Activated CD4-positive, CD25-positive, alpha-beta regulatory T cell (primary cell): ENCODE results near the gene ALG2.
"Not testable (repeated sequence)": the region's sequence is repeated elsewhere in the genome, so short reads cannot be mapped to it uniquely, and the experiment has no call there.

Experiments
- DNase-seq, 4 experiments: peaks; one replicate each; lab custom pipeline; 2025; lab: John Stamatoyannopoulos, UW

The ALG2 gene

DNA sequence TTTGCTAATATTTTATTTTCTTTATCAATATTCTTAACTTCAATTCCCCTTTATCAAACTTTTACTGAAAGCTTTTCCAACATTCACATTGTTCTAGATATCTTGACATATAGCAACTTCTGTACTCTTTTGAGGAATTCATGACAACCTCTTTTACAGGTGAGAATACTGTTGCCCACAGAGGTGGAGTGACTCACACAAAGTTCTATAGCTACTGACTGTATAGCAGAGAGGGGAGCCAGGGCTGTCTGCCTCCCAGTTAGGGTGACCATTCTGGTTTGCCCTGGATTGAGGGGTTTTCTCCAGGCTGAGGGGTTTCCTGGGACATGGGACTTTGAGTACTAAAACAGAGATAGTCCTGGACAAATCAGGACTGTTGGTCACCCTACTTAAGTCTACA is 16.6 kb upstream of the ALG2 start:
- DNase-seq, result no peak

DNA sequence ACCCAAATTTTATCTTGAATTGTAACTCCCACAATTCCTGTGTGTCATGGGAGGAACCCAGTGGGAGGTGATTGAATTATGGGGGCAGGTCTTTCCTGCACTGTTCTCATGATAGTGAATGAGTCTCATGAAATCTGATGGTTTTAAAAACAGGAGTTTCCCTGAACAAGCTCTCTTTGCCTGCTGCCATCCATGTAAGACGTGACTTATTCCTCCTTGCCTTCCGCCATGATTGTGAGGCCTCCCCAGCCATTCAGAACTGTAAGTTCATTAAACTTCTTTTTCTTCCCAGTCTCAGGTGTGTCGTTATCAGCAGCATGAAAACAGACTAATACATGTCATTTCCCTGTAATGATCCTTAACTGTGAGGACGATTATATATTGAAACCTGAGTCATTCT is 16.1 kb upstream of the ALG2 start:
- not testable (repeated sequence) for DNase-seq

DNA sequence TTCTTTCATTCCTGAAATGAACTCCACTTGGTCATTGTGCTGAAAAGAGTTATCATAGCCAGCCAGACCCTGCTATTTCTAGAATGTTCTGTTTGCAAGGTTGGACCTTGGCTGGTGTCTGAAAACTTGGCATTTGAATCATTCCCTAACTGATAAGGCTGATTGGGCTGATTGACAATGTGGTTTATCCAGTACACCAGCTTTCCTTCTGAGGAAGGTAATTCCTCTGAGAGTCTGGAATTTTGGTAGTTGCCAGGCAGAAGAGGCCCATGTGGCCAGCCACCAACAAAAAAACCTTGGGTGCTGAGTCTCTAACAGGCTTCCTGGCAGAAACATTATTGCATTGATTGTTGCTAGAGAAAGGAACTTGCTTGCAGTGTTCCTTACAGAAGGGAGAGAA is 15.6 kb upstream of the ALG2 start:
- no peak for DNase-seq

DNA sequence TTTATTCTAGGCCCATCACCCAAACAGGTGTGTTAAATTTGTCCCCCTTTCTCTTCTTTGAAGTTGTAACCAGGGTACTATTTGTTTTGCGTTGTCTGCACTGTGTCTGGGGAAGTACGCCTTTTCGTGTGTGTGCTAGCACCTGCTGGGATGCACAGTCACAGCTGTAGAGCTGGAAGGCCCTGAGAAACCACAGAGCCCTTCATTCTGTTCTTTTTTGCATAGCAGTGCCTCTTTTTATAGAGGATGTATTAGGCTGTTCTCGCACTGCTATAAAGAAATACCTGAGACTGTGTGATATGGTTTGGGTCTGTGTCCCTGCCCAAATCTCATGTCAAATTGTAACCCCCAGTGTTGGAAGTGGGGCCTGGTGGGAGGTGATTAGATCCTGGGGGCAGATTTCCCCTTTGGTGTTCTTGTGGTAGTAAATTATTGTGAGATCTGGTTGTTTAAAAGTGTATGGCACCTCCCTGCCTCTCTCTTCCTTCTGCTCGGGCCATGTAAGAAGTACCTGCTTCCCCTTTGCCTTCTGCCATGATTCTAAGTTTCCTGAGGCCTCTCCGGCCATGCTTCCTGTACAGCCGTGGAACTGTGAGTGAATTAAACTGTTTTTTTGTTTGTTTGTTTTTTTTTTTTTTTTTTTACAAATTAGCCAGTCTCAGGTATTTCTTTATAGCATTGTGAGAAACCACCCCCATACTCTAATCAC is 14.3 kb upstream of the ALG2 start:
- DNase-seq, result no peak

DNA sequence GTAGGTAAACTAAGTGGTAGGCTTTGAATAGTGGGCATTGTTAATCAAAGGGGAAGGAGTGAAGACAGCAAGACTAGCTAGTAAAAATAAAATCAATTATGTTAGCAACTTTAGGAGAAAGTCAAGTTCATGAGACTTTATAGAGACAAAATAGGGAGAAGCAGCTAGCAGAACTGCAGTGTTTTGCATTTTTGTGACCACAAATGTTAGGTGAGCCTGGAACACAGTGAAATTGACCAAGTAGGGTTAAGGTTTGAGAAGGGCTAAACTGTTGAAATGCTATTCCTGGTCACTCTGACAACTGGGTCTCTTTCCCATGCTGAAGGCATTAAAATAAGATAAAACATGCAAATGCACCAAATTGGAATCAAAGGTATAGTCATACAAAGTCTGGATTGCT is 13.3 kb upstream of the ALG2 start:
- no peak for DNase-seq

DNA sequence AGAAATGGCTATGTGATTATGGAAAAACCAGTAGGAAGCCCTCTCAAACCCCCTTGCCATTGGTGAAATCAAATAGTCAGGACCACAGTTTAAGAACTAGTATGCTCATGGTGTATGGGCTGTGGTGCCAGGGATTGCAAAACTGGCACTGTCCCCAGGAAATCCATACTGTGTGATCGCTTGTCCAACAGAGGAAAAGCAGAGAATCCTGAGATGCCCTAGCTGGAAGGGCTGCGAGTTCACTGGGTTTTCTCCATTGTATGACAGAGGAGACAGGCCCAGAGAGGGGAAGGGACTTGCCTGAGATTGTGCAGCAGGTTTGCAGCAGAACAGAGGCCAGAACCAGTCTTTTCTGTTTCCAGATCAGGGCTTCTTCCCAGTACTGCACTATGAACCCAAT is 12.9 kb upstream of the ALG2 start:
- no peak for DNase-seq

DNA sequence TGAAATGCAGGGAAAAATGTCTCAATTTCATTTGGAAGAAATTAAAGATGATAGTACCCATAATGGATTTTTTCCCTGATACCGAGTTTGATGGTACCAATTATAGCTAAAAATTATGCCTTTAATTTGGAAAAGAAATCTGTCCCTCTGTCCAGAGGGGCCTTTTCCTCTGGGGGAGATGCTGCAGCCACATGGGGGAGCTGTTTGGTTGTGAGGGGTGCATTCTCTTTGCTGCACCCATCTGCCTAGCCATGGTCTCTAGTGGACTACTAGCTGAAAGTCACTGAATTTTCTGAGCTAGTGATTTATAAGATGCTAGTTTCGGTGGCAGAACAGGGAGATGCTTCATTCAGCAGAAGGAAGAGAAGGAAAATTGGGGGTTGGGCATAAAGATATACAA is 10.0 kb upstream of the ALG2 start:
- DNase-seq, result peak in 1 of 4 experiments; percentile 29

DNA sequence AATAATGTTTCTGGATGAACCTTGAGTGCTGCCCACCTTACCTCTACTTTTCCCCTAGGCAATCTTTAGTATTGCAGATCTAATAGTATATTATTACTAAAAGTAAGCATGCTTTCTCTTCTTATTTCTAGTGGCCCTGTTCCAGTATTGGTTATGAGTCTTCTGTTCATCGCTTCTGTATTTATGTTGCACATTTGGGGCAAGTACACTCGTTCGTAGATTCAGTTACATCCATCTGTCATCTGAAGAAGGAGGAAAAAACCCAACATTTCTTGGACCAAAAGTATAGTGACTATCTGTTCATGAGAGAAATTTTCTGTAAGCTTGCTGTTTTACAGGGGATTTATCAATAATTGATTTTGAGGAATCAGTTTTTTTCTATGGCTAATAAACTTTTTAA is 8.5 kb upstream of the ALG2 start:
- no peak for DNase-seq

DNA sequence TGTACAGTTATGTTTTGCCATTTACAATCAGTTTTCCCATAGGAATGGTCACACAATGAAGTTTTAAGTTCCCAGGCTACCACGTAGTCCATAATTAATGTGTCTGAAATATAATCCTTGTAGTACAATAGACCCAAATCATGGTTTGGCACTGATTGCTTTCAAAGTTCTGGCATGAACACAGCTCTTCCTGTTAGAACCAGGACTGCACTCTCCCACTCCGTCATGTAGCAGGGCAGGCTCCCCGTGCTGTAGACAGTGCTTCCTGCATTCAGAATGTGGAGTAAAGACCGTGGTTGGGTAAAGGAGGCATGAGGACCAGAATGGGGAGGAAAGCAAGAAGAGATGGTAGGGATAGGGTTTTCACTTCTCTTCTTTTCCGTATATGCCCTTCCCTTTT is 4.3 kb upstream of the ALG2 start:
- DNase-seq, result no peak

DNA sequence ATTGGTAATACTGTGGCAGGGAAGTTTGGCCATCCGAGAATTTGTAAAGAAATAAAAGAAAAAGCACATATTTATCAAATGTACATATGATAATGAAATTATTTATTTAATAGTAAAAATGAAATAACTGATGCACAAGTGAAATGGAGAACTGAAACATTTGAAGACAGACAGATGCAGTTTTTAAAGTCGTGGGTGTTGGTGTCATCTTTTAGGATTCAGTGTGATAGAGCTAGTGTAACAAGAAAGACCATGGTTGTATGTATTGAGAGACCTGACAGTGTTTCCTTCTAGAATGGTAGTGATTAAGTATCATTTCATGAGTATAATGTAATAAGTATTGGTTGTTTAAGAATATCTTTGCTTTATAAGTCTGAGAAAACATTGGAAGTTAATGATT is 2.7 kb upstream of the ALG2 start:
- DNase-seq, result no peak

DNA sequence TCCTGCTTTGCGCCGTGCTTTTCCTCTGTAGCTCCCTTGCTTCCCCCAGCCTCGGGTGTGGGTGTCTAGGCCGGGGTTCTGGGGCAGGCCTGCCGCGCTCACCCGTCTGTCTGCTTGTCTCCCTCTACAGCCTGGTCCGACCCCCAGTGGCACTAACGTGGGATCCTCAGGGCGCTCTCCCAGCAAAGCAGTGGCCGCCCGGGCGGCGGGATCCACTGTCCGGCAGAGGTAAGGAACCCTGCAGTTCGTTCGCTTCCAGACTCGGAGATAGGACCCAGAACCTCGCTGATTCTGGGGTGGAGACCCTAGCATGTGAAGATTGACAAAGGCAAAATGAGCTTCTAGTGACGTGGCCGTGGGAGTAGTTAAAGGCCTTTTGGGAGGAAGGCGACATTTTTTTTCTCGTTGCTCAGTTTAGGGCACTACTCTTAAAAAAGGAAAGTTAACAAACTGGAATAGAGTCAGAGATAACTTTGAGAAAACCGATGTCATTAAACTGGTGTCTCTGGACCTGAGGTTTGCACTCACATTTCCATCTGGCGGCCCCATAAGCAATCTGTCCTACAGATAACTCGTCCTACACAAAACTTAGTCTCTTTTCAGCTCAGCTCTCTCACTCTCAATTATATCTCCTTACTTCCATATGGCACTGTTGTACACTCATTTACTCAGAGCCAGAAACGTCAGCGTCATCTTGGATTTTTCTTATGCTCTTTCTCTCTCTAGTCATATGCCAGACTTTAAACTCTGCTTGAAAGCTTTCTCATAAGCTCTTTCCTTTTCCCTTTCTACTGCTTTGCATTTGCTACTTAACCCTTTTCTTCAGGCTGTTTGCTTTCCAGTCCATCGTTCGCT is 901 bp upstream of the ALG2 start:
- no peak for DNase-seq

DNA sequence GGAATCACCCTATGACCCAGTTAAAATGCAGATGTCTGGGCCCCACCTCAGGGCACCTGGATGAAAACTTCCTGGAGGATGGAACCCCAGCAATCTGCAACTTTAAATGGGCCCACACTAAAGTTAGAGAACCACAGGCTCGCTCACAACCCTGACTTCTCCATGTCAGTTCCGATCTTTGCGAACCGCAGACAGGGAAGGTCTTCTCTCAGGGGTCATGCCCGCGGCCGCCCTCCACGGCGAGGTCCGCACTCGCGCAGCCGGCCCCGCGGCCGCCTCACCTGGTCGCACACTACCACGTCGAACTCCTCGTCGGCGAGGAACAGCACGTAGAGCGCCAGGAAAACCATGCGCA is 499 bp downstream of the ALG2 start:
- DNase-seq, result no peak

DNA sequence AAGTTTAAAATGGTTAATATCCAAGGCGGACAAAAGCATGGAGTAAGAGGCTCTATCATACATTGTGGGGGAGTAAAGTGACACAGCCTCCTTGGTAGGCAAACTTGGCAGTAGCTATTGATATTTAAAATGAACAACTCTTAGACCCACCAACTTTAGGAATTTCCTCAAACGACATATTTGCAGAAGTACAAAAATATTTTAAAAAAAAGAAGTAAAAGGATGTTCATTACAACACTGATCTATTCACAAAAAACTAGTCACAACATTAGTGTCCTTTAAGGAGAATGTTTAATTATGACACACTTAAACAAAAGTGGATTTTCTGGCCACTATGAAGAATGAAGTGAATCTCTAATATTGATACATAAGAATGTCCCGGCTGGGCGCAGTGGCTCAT is 1.7 kb downstream of the ALG2 start:
- no peak for DNase-seq

DNA sequence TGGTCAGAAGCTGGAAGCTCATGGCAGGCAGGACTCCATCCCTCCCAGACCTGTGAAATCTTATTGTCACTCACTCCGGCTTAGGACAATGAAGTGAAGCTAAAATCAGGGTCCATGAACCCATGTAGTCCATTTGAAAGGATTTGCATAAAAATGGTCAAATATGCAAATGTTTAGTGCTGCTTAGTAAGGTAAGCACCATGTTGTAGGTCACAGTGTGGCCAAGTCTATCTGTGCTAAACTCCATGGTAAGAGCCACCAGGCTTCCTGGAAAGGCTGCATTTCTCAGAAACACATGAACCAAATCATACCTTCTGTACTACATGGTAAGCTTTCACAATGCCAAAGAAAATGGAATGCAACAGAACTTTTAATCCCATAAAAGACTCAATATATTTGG is 5.7 kb downstream of the ALG2 start:
- DNase-seq, result no peak

DNA sequence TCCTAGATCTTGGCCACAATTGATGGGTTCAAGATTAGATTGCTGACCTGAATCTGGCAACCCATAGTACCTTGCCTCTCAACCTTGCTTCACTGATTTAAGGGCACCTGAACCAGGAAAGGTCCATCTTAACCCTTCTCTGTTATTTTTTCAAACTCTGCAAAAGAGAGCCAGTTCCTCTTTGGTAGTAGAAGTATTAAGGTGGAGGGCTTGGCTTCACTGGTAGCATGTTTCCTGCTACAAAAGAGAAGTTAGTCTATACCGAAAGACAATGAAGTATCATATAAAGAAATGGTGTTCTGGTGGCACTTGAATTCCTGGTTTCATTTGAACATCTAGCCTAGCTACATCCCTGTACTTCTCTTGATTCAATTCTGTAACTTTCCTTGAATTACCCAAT is 8.5 kb downstream of the ALG2 start:
- DNase-seq, result no peak

DNA sequence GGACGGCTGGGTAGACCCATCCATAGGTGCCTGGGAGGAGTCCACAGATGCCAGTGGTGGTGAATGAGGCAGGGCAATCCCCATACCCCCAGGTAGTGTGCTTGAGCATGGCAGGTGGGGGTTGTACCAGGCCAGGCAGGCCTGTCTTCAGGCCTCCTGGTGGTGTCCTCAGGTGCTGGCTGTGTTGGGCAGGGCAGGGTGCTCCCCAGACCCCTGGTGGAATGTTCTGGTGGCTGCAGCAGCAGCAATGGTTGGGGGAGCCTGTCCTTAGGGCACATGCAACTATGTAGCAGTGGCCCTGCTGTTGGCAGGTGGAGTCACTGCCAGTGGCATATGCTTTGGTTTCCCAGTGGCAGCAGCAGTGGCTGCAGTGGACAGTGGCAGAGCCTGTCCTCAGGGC is 10.0 kb downstream of the ALG2 start:
- DNase-seq, result no peak

DNA sequence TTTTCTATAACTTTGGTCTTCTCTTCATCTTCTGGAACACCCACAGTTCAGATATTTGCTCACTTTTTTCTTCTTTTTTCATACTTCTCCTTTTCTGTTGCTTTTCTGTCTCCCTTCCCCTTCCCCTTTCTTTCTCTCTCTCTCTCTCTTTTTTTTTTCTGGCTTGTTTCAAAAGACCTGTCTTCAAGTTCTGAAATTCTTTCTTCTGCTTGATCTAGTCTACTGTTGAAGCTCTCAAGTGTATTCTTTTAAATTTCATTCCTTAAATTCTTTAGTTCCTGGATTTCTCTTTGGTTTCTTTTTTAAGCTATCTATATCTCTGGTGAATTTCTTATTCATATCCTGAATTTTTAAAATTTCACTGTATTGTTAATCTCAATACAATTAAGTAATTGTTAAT is 11.2 kb downstream of the ALG2 start:
- no peak for DNase-seq

DNA sequence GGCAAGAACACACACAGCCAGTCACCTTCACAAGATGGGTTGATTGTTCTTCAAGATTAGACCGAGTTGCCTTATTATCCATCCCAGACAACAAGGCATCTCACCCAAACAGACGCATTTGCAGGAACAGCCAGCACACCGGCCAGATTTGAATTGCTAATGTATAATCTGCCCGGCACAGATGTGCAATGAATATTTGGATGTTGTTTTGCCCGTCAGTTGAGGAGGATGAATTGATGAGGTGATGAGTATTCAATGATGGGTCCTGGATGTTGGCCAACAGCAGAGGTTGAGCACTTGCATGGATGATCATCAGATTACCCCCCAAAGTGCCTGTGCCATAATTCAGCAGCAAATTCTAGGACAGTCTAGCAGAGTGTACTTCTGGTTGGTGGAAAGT is 20.1 kb downstream of the ALG2 start:
- no peak for DNase-seq

DNA sequence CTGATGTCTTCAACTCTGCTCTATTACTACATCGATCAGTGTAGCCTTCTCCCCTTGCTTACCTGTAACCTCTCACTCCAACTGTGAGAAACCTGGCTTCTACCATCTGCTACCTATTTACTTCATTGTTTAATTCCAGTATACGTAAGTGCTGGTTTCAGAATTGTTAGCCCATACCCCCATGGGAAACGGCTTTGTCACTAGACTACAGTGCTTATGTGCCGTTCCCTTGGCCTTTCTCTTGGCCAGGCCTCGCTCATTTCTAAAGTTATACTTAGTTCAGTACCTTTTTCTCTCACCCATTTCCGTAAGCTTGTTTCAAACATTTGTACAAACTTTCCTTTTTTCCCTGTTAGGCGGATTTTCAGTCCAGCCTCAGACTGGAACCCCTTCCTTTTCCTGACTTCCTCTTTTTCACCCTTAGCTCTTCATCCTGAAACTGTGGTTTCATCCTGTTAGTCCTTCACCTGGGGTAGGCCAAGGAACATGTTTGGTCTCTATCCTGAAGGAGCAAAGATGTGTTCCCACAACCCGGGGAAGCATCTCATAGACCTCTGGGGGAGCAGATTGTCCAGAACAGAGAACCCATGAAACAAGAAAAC is 21.7 kb downstream of the ALG2 start:
- no peak for DNase-seq

DNA sequence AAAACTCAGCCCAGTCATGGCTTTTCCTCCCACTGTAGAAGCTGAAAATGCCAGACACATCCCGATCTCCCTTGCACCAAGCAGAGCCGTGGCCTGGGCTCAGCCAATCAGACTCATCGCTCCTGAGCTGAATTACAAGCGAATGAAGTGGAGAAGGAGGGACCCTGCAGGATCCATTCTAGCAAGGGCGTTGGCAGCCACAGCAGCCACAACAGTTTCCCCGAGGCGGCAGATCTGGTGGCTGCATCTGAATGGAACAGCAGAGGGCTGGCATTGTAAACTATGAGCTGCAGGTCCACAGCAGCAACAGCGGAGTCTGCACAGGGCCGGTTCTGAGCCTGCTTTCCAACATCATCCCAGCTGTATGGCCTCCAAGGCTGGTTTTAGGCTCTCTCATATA is 23.8 kb downstream of the ALG2 start:
- no peak for DNase-seq

DNA sequence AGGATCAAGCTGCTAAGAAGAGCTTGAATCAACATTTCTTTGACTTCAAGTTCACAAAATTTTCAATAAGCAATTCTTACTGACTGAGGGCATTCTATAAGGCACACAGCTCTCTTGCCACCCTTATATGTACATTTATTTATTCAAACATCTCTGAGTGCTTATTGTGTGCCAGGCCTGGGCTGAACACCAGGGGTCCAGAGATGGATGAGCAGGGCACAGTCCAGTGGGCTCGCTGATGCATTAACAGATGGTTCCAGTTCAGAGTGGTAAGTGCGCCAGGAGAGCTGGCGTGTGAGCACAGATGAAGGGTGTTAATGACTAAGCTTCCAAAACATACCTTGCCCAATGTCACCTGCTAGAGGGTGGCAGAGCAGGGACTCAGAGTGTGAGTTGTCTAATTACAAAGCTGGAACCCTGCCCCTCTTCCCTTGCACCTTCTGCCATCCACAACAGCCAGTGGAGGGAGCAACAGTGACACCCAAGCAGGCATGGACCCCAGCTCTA is 24.6 kb downstream of the ALG2 start:
- DNase-seq, result no peak

DNA sequence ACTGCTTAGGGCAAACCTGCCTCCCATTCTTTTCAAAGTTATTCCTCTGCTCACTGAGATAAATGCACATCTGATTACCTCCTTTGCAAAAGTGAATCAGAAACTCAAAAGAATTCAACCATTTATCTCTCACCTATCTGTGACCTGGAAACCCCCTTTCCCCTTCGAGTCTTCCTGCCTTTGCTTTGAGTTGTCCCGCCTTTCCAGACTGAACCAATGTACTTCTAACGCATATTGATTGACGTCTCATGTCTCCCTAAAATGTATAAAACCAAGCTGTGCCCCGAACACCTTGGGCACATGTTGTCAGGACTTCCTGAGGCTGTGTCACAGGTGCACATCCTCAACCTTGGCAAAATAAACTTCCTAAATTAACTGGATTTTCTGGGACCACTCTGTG is 25.3 kb downstream of the ALG2 start:
- DNase-seq, result not testable (repeated sequence)

DNA sequence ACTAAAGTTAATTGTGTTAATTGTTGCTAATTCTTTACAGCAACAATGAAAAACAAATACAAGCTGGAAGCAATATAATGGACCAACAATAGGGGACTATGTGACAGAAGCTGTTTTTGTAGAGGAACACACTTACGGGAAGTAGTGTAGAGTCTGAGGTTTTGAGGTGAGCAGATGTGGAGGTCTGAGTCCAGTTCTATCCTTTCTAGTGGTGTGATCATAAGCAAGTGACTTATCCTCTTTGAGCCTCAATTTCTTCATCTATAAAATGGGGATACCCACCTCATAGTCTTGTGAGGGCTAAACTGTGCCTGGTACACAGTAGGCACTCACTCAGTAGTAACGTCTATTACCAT is 28.3 kb downstream of the ALG2 start:
- no peak for DNase-seq
